Prostate gland (tissue), 2 donors: ENCODE results near the gene SMIM1. TPM values are rescaled to one million over a fixed set of nuclear protein-coding genes. Genes with fewer than 3 reads are reported as not detected.
"Not testable (repeated sequence)": the region's sequence is repeated elsewhere in the genome, so short reads cannot be mapped to it uniquely, and the experiment has no call there.

Experiments used
- DNase-seq: peaks from one replicate; pipeline ENCODE4 v3.0.0-alpha.2; 2019; ENCODE audit warnings: low spot score
- H3K27ac ChIP-seq, 2 donors: fragments of 200-600 bp; sonication (generic); 2 replicates each; pipeline ENCODE4 v1.5.1; 2017 to 2019
- H3K27me3 ChIP-seq: fragments of 200-600 bp; sonication (generic); replicated peaks from 2 replicates; pipeline ENCODE4 v1.5.1; 2019; ENCODE audit not compliant: insufficient read depth
- H3K36me3 ChIP-seq, 2 donors: fragments of 200-600 bp; sonication (generic); 1 replicate in 1 of 2; 2 replicates in 1 of 2; pipeline versions ENCODE4 v1.5.1 to v1.8.1; 2017 to 2019
- H3K4me1 ChIP-seq: fragments of 200-600 bp; sonication (generic); replicated peaks from 2 replicates; pipeline ENCODE4 v1.5.1; 2019
- H3K4me3 ChIP-seq, 2 donors: fragments of 200-600 bp; sonication (generic); 2 replicates each; pipeline ENCODE4 v1.5.1; 2017 to 2019
- H3K9me3 ChIP-seq: fragments of 200-600 bp; sonication (generic); 2 replicates; pipeline ENCODE4 v1.5.1; 2017
- POLR2A ChIP-seq: fragments of 450-650 bp; IDR thresholded peaks from one replicate; pipeline ENCODE4 v1.6.1; 2016; ENCODE audit warnings: antibody characterized with exemption, mild to moderate bottlenecking
- POLR2AphosphoS5 ChIP-seq: sonication (generic); formaldehyde crosslinking; IDR thresholded peaks from one replicate; pipeline ENCODE4 v1.6.1; 2017; ENCODE audit warnings: antibody characterized with exemption
- WGBS: methylation state at CpG from one replicate; pipeline ENCODE4 v1.1.5; 2018; 5-methylcytosine and 5-hydroxymethylcytosine counted together
- intact Hi-C: fragments of 100-400 bp; cut with DNase I; formaldehyde crosslinking; loops from one replicate; pipeline ENCODE4 v1.14.2; 2022
- total RNA-seq, 2 donors: library from RNA; depleted of rRNA; stranded (reverse); fragments of >200 nt; gene quantifications; one replicate each; pipeline ENCODE4 v1.1.0, GENCODE V29; 2016
- TF ChIP-seq, protein P1 (sequence below), 4 experiments: fragments of 200-600 bp in 2 of 4; fragments of 450-650 bp in 2 of 4; sonication (generic) in 2 of 4; IDR thresholded peaks; 1 replicate in 3 of 4; 2 replicates in 1 of 4; pipeline ENCODE4 v1.5.1; 2016 to 2019; ENCODE audit warnings: antibody characterized with exemption in 4 of 4, mild to moderate bottlenecking in 2 of 4, moderate library complexity in 2 of 4

Gene SMIM1
- total RNA-seq, 2 donors from 2014 or later: 17.7 to 148 TPM

- peak overlapping the region; percentile 58 to 68 for H3K4me3 ChIP-seq
- H3K27me3 ChIP-seq: no peaks in the 10 kb centered on the region
- TF ChIP-seq POLR2AphosphoS5: no peak
- TF ChIP-seq, protein P1, sequence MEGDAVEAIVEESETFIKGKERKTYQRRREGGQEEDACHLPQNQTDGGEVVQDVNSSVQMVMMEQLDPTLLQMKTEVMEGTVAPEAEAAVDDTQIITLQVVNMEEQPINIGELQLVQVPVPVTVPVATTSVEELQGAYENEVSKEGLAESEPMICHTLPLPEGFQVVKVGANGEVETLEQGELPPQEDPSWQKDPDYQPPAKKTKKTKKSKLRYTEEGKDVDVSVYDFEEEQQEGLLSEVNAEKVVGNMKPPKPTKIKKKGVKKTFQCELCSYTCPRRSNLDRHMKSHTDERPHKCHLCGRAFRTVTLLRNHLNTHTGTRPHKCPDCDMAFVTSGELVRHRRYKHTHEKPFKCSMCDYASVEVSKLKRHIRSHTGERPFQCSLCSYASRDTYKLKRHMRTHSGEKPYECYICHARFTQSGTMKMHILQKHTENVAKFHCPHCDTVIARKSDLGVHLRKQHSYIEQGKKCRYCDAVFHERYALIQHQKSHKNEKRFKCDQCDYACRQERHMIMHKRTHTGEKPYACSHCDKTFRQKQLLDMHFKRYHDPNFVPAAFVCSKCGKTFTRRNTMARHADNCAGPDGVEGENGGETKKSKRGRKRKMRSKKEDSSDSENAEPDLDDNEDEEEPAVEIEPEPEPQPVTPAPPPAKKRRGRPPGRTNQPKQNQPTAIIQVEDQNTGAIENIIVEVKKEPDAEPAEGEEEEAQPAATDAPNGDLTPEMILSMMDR (IDR thresholded peaks at IDR 0.05): no peak
- no peak for DNase-seq
- peak overlapping the region; percentile 64 to 65 for H3K27ac ChIP-seq
- no peaks in the 10 kb centered on the region for H3K9me3 ChIP-seq
- peaks cover 4% of the 10 kb centered on the region for H3K4me1 ChIP-seq
- intact Hi-C loops: loop anchor here (5.0 kb wide), 1 partner anchor 46 kb away; no protein-coding TSS in a partner anchor
- H3K36me3 ChIP-seq: no peaks in the 10 kb centered on the region
- 8% methylated on average over 34 of the region's 35 CpGs for WGBS
These were observed 26.1 kb upstream of the SMIM1 start for GRCh38 chr1:3746389-3746829.

DNA sequence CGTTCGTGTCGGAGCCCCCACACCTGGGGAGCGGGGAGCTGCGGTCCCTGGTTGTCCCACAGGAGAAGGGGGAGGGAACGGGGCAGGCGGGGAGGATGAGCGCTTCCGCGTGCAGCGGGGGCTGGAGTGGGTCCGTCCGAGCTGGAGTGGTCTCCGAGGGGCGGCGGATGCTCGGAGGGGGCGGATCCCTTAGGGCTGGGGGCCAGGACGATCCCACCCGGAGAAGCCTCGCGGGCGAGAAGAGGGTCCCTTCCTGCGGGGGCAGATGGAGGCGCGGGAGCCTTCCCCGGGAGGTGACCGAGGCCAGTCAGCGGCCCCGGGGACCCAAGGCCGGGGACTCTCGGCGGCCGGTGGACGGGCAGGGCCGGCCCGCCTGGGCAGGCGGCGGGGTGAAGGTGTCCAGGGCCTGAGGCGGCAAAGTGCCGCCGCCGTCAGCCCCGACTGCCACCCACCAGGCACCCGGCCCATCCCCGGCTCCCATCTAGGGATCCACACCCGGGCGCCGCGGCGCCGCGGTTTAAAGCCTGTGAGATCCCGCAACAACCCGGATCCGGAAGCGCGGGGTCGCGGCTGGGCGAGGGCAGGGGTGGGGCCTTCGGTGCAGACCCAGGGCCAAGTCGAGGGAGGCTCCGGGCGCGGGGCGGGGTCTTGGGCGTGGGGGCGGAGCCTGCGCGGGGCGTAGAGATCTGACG, 25.6 kb upstream of the SMIM1 start:
- TF ChIP-seq POLR2A (peak; percentile 52), POLR2AphosphoS5 (peak; percentile 35)
- TF ChIP-seq, protein P1 (IDR thresholded peaks at IDR 0.05): no peak
- no peaks in the 10 kb centered on the region for H3K27me3 ChIP-seq
- peak overlapping the region; percentile 64 to 65 for H3K27ac ChIP-seq
- intact Hi-C loops: loop anchor here (5.0 kb wide), 1 partner anchor 45 kb away; no protein-coding TSS in a partner anchor
- no peaks in the 10 kb centered on the region for H3K9me3 ChIP-seq
- no peaks in the 10 kb centered on the region for H3K36me3 ChIP-seq
- 1% methylated on average over 69 of the region's 73 CpGs for WGBS
- peak overlapping the region; percentile 58 to 68 for H3K4me3 ChIP-seq
- DNase-seq: peak; percentile 72
- H3K4me1 ChIP-seq: peaks cover 4% of the 10 kb centered on the region

GRCh38 chr1:3747522-3747848, 25.1 kb upstream of the SMIM1 start:
- no peaks in the 10 kb centered on the region for H3K27me3 ChIP-seq
- no peak for TF ChIP-seq POLR2A
- TF ChIP-seq, protein P1 (IDR thresholded peaks at IDR 0.05): no peak
- no peak for TF ChIP-seq POLR2AphosphoS5
- H3K9me3 ChIP-seq: no peaks in the 10 kb centered on the region
- peaks cover 4% of the 10 kb centered on the region for H3K4me1 ChIP-seq
- H3K36me3 ChIP-seq: no peaks in the 10 kb centered on the region
- peak overlapping the region; percentile 58 to 68 for H3K4me3 ChIP-seq
- 38% methylated on average over 6 of the region's 6 CpGs for WGBS
- intact Hi-C loops: loop anchor here (5.0 kb wide), 1 partner anchor 45 kb away; no protein-coding TSS in a partner anchor
- DNase-seq: no peak
- H3K27ac ChIP-seq: peak overlapping the region in 1 of 2 donors; percentile 64

- Histone ChIP-seq H3K4me1 (peaks cover 4% of the 10 kb centered on the region), H3K4me3 (no peak overlapping the region), H3K27ac (no peak overlapping the region), H3K36me3 (no peaks in the 10 kb centered on the region), H3K27me3 (no peaks in the 10 kb centered on the region), H3K9me3 (no peaks in the 10 kb centered on the region)
- TF ChIP-seq, protein P1 (IDR thresholded peaks at IDR 0.05): no peak
- TF ChIP-seq POLR2A: no peak
- TF ChIP-seq POLR2AphosphoS5: no peak
- intact Hi-C loops: loop anchor here (5.0 kb wide), 1 partner anchor 44 kb away; no protein-coding TSS in a partner anchor
- 70% methylated on average over 13 of the region's 13 CpGs for WGBS
- no peak for DNase-seq
These were observed 24.6 kb upstream of the SMIM1 start for GRCh38 chr1:3747903-3748302.

- H3K27ac ChIP-seq, H3K4me3 ChIP-seq, H3K4me1 ChIP-seq, DNase-seq, H3K27me3 ChIP-seq, H3K9me3 ChIP-seq, H3K36me3 ChIP-seq: not testable (repeated sequence)
- 50% methylated on average over 15 of the region's 15 CpGs for WGBS
- intact Hi-C loops: loop anchor here (5.0 kb wide), 1 partner anchor 44 kb away; no protein-coding TSS in a partner anchor
These were observed 24.1 kb upstream of the SMIM1 start for GRCh38 chr1:3748316-3748900.
